Testis (tissue), 2 donors: ENCODE measurements around the gene MYBPC3.

Experiments
- POLR2A ChIP-seq: fragments of 450-650 bp; IDR thresholded peaks from one replicate; pipeline ENCODE4 v1.6.1; 2017; ENCODE audit warnings: antibody characterized with exemption, mild to moderate bottlenecking, moderate library complexity
- TF ChIP-seq, protein P1 (sequence below), 3 experiments: fragments of 450-650 bp in 2 of 3; fragments of 200-600 bp in 1 of 3; sonication (generic) in 1 of 3; IDR thresholded peaks; one replicate each; pipeline ENCODE4 v1.5.1; 2016 to 2019; ENCODE audit warnings: antibody characterized with exemption in 3 of 3, mild to moderate bottlenecking in 2 of 3, moderate library complexity in 1 of 3

DNA sequence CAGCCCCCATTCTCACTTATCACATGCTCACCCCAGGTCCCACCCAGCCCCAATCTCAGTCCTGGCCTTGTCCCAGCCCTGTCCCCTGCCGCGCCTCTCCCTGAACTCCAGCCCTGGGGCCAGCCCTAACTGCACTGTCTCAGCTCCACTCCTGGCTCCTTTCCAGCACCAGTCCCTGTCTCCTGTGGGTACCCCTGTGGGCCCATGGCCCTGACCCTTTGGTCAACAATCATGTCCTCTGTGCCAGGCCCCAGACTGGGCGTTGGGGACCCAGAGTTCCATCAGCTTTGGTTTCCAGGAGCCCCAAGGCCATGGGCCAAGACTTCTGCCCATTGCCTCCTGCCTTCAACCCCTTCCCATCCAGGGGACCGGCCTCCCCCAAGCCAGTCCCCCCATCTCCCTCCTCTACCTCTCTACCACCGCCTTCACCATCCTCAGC, 25.1 kb upstream of the MYBPC3 start:
- TF ChIP-seq, protein P1, sequence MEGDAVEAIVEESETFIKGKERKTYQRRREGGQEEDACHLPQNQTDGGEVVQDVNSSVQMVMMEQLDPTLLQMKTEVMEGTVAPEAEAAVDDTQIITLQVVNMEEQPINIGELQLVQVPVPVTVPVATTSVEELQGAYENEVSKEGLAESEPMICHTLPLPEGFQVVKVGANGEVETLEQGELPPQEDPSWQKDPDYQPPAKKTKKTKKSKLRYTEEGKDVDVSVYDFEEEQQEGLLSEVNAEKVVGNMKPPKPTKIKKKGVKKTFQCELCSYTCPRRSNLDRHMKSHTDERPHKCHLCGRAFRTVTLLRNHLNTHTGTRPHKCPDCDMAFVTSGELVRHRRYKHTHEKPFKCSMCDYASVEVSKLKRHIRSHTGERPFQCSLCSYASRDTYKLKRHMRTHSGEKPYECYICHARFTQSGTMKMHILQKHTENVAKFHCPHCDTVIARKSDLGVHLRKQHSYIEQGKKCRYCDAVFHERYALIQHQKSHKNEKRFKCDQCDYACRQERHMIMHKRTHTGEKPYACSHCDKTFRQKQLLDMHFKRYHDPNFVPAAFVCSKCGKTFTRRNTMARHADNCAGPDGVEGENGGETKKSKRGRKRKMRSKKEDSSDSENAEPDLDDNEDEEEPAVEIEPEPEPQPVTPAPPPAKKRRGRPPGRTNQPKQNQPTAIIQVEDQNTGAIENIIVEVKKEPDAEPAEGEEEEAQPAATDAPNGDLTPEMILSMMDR (IDR thresholded peaks at IDR 0.05): no peak
- no peak for TF ChIP-seq POLR2A
